Measurements from ENCODE around the gene LCN6.

Gene LCN6

DNA sequence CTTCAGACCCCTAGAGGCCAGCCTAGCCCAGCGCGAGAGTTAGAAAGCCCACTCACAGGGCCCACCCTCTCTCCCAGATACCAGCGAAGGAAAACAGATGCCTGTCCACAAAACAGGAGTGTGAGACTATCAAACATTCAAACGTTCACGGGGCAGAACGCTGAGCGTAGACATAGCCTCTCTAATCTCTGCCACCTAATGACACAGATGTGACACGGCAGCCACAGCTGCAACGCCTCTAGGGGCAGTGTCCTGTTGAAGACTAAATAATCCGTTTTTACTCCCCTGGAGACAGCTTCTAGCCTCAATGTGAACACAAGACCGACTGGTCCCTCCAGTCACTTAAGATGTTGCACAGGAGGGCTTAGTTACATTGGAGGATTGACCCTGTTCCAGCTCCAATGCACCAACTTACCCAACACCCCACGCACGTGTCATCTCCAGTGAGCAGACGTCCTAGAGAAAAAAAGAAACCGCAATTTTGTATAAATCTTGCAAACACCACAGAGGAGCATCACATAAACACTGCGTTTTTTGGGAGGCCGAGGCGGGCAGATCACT is 21.6 kb downstream of the LCN6 start:
- peak overlapping the region; percentile 97 to 99 (median 99) for H3K4me3 Mint-ChIP-seq
- TF ChIP-seq CTCF (IDR thresholded peaks at IDR 0.05; ENCODE audit: unreplicated experiment in 3 of 3) = peak; percentile 12 to 35 (median 16)
- H3K36me3 Mint-ChIP-seq (ENCODE audit: low read depth) = peaks cover 27% of the 10 kb centered on the region
- H3K27ac Mint-ChIP-seq = peak overlapping the region; percentile 79 to 96 (median 80)
- H3K4me1 Mint-ChIP-seq = peaks cover 9% of the 10 kb centered on the region
- H3K27me3 Mint-ChIP-seq (ENCODE audit: low read depth) = peaks cover 5% of the 10 kb centered on the region
- no peaks in the 10 kb centered on the region for H3K9me3 Mint-ChIP-seq

DNA sequence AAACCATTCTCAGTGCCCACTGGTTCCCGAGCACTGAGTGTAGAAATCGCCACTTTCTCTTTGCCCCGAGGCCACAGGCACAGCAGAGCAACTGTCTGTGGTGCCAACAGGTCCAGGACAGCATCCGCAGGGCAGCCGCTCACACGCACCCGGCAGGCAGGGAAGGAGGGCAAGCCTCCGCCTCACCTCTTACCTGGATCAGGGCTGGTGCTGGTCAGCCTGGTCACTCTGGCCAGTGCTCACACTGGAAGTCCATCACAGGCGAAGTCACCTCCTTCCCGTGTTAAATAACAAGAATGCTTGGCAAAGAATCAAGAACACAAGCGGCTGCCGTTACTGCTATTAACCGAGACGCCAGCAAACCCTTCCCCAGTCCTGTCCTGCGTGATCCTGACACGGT is 22.2 kb downstream of the LCN6 start:
- peaks cover 29% of the 10 kb centered on the region for H3K36me3 Mint-ChIP-seq (ENCODE audit: low read depth)
- peaks cover 12% of the 10 kb centered on the region for H3K4me1 Mint-ChIP-seq
- peak overlapping the region; percentile 97 to 99 (median 99) for H3K4me3 Mint-ChIP-seq
- TF ChIP-seq CTCF (IDR thresholded peaks at IDR 0.05; ENCODE audit: unreplicated experiment in 3 of 3) = no peak
- H3K27me3 Mint-ChIP-seq (ENCODE audit: low read depth) = peaks cover 5% of the 10 kb centered on the region
- no peaks in the 10 kb centered on the region for H3K9me3 Mint-ChIP-seq
- peak overlapping the region in 2 of 3 experiments; percentile 79 to 80 for H3K27ac Mint-ChIP-seq

DNA sequence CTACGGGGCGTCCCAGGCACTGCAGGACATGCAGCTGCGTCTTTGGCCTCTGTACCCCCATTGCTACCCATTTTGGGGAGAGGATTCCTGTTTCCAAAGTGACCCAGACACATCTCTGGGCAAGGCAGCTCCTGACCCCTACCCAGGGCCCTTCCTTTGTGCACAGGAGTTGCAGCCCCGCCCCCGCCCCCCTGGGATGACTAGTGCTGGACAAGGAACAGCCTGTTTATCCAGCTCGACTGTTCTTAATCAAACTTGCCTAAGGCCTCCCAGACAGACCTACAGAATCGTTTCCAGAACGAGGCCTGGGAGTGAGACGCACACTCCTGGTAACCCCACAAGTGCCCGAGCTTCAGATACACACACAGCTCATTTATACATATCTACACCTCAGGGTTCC is 22.7 kb downstream of the LCN6 start:
- Mint-ChIP-seq H3K27ac (no peak overlapping the region), H3K4me1 (peaks cover 14% of the 10 kb centered on the region), H3K4me3 (peak overlapping the region; percentile 97 to 99 (median 99)), H3K36me3 (ENCODE audit: low read depth) (peaks cover 30% of the 10 kb centered on the region), H3K27me3 (ENCODE audit: low read depth) (peaks cover 5% of the 10 kb centered on the region), H3K9me3 (no peaks in the 10 kb centered on the region)
- TF ChIP-seq CTCF (IDR thresholded peaks at IDR 0.05; ENCODE audit: unreplicated experiment in 3 of 3) = no peak

DNA sequence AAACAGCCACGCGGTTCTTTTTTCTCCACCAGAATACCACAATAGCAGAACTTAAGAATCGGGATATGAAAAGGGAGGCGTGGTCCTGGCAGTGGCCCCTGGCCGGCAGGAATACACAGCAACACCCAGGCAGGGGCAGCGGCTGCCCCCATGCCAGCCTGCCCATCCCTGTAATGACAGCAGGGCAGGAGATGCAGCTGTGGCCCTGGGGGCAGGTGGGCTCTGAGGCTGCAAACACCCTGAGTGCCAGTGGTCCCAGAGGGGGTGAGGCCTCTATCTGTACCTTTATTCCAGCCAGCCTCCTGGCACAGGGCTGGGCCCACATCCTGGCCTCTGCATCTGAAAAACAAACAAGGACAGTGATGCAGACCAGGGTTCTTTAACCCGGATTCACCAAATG is 23.6 kb downstream of the LCN6 start:
- Mint-ChIP-seq H3K4me1 (peaks cover 14% of the 10 kb centered on the region), H3K27me3 (ENCODE audit: low read depth) (peaks cover 5% of the 10 kb centered on the region), H3K9me3 (no peaks in the 10 kb centered on the region), H3K27ac (no peak overlapping the region), H3K36me3 (ENCODE audit: low read depth) (peaks cover 30% of the 10 kb centered on the region), H3K4me3 (peak overlapping the region in 1 of 3 experiments; percentile 42)
- TF ChIP-seq CTCF (IDR thresholded peaks at IDR 0.05; ENCODE audit: unreplicated experiment in 3 of 3) = no peak

GRCh38 chr9:136723989-136724388 is 24.3 kb downstream of the LCN6 start:
- Mint-ChIP-seq H3K27ac (no peak overlapping the region), H3K4me3 (peak overlapping the region in 1 of 3 experiments; percentile 42), H3K36me3 (ENCODE audit: low read depth) (peaks cover 30% of the 10 kb centered on the region), H3K9me3 (no peaks in the 10 kb centered on the region), H3K4me1 (peaks cover 14% of the 10 kb centered on the region), H3K27me3 (ENCODE audit: low read depth) (peaks cover 5% of the 10 kb centered on the region)
- no peak for TF ChIP-seq CTCF (IDR thresholded peaks at IDR 0.05; ENCODE audit: unreplicated experiment in 3 of 3)

DNA sequence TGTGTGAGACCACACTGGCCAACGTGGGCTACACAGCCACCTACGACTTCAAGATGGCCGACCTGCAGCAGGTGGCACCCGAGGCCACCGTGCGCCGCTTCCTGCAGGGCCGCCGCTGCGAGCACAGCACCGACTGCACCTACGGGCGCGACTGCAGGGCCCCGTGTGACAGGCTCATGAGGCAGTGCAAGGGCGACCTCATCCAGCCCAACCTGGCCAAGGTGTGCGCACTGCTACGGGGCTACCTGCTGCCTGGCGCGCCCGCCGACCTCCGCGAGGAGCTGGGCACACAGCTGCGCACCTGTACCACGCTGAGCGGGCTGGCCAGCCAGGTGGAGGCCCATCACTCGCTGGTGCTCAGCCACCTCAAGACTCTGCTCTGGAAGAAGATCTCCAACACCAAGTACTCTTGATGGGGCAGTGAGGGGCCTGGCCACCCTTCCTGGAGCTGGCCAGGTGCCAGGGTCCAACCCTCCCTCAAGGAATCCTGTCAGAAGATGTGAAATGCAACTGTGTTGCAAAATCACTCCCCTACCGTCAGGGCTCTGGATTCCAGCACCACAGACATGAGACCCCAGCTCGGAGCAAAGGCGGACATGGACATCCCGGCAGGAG is 24.9 kb downstream of the LCN6 start:
- TF ChIP-seq CTCF (IDR thresholded peaks at IDR 0.05; ENCODE audit: unreplicated experiment in 3 of 3) = no peak
- Mint-ChIP-seq H3K9me3 (no peaks in the 10 kb centered on the region), H3K27ac (no peak overlapping the region), H3K36me3 (ENCODE audit: low read depth) (peaks cover 30% of the 10 kb centered on the region), H3K4me3 (peak overlapping the region in 2 of 3 experiments; percentile 42 to 67), H3K4me1 (peaks cover 14% of the 10 kb centered on the region), H3K27me3 (ENCODE audit: low read depth) (peaks cover 5% of the 10 kb centered on the region)
